Activated CD8-positive, alpha-beta memory T cell treated with anti-CD3 and anti-CD28 coated beads, Interleukin-2, amount 10 ng/mL, durations not matched to agents 7 days and 5 days (primary cell): ENCODE results near the gene FAM3C. TPM values are rescaled to one million over a fixed set of nuclear protein-coding genes. Genes with fewer than 3 reads are reported as not detected.

Experiments
- ATAC-seq: fragments of 150-1000 bp; cut with Tn5 transposase; one replicate; pipeline ENCODE4 v1.10.0; 2021; ENCODE audit warnings: moderate library complexity
- CTCF ChIA-PET: fragments of 350-600 bp; sonication (Branson Sonifier 250); formaldehyde crosslinking; loops from one replicate; lab custom pipeline; 2021; ENCODE audit warnings: antibody characterized with exemption; lab: Charles Lee
- DNase-seq: peaks from one replicate; pipeline ENCODE4 v3.0.0-alpha.2; 2020
- H3K27ac Mint-ChIP-seq: one replicate; pipeline ENCODE4 v1.8.0; 2021; ENCODE audit warnings: mild to moderate bottlenecking, mixed read lengths
- H3K27me3 Mint-ChIP-seq: one replicate; pipeline ENCODE4 v1.8.0; 2021; ENCODE audit warnings: mixed read lengths
- H3K36me3 Mint-ChIP-seq: one replicate; pipeline ENCODE4 v1.8.0; 2021; ENCODE audit warnings: mild to moderate bottlenecking, mixed read lengths
- H3K4me1 Mint-ChIP-seq: one replicate; pipeline ENCODE4 v1.8.0; 2021; ENCODE audit warnings: mixed read lengths
- H3K4me3 Mint-ChIP-seq: one replicate; pipeline ENCODE4 v1.8.0; 2021; ENCODE audit warnings: mild to moderate bottlenecking, moderate library complexity, mixed read lengths
- H3K9me3 Mint-ChIP-seq: one replicate; pipeline ENCODE4 v1.8.0; 2022; ENCODE audit warnings: low read depth, mixed read lengths
- total RNA-seq, 2 experiments: library from RNA; stranded (reverse); gene quantifications; one replicate each; pipeline ENCODE4 v1.2.3, GENCODE V29; 2021

The FAM3C gene
- total RNA-seq, 2 experiments from 2014 or later: 50.3 to 96.0 TPM

- Mint-ChIP-seq H3K9me3 (no peaks in the 10 kb centered on the region), H3K4me1 (peaks cover 80% of the 10 kb centered on the region), H3K27ac (peak overlapping the region; percentile 28), H3K27me3 (no peaks in the 10 kb centered on the region), H3K4me3 (no peak overlapping the region), H3K36me3 (peaks cover 48% of the 10 kb centered on the region)
- no peak for DNase-seq
- peak; percentile 76 for ATAC-seq
- CTCF ChIA-PET: interaction anchor here (0.7 to 10.7 kb wide), 6 partner anchors 9 to 398 kb away, joined by 3 to 77 read pairs (median 4); partner anchors contain the start of gene CPED1
Observed at GRCh38 chr7:121385800-121386179, 10.3 kb downstream of the FAM3C start.

DNA sequence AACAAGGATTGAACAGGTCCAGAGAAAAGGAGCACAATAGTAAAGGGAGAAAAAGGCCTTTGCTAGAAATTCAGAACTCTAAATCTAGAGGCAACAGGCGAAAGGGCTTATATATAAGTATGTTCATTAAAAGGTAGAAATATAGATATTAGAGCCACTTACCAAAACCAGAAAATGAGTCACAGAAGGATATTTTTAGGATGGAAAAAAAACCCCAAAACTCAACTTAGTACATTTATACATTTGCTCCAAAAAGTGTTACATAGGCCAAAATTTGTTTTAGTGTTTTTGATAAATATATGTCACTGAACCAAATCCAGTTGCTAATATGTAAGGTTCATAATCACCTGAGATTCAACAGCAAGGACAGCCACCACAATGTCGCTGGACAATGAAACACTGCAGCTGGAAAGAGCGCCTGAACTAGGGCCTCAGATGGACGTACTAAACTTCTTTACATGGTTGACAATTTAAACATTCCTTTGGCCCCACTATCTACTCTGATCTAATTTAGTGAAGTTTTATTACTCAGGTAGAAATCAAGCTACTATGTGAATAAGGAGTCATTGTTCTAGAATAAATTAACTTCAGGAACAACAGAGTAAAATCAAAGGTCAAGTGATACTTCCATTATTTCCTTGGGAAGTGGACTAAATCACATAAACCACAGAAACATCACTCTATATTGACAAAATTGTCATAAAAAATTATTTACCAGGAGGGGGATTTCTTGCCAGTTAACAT is 10.9 kb downstream of the FAM3C start:
- no peak for DNase-seq
- H3K27me3 Mint-ChIP-seq: no peaks in the 10 kb centered on the region
- peaks cover 52% of the 10 kb centered on the region for H3K36me3 Mint-ChIP-seq
- H3K4me3 Mint-ChIP-seq: no peak overlapping the region
- ATAC-seq: no peak
- H3K27ac Mint-ChIP-seq: peak overlapping the region; percentile 28
- peaks cover 79% of the 10 kb centered on the region for H3K4me1 Mint-ChIP-seq
- CTCF ChIA-PET: interaction anchor here (0.7 to 10.7 kb wide), 7 partner anchors 9 to 397 kb away, joined by 3 to 77 read pairs (median 4); partner anchors contain the start of gene CPED1
- no peaks in the 10 kb centered on the region for H3K9me3 Mint-ChIP-seq

- CTCF ChIA-PET: interaction anchor here (1.1 to 10.7 kb wide), 4 partner anchors 9 to 26 kb away, joined by 3 to 77 read pairs (median 4); partner anchors contain the start of gene FAM3C
- no peaks in the 10 kb centered on the region for H3K9me3 Mint-ChIP-seq
- no peaks in the 10 kb centered on the region for H3K27me3 Mint-ChIP-seq
- H3K4me1 Mint-ChIP-seq: peaks cover 74% of the 10 kb centered on the region
- H3K27ac Mint-ChIP-seq: no peak overlapping the region
- DNase-seq (no peak), ATAC-seq (no peak)
- H3K36me3 Mint-ChIP-seq: peaks cover 57% of the 10 kb centered on the region
- no peak overlapping the region for H3K4me3 Mint-ChIP-seq
Observed at GRCh38 chr7:121384265-121384664, 11.8 kb downstream of the FAM3C start.

DNA sequence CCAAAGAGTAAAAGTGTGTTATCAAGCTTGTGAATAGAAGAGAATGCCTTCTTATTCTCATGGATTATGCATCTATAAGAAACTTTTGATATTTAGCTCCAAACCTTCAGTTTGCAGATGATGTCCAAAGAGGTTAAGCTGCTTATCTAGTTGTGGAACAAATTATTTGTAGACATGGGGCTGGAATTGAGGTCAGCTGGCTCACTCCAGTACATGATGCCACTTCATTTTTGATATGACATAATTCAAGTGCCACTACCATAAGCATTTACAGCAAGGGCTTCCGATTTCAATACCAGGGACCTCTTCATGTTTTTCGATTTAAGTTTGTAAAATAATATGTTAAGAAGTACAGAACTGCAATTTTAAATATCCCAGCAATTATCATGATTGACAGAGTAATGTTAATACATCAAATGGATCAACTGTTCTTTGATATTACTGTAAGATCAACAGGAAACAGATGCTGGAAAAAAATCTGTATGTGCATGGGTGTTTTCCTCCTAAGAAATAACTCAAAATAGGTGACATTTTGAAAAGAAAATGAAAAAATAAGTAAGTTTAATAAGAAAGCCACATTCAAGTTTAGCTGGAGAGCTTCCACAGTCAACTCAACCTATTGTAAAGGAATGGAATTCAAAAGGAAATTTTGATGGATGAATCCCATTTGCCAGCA is 12.7 kb downstream of the FAM3C start:
- peaks cover 66% of the 10 kb centered on the region for H3K4me1 Mint-ChIP-seq
- no peaks in the 10 kb centered on the region for H3K27me3 Mint-ChIP-seq
- ATAC-seq (no peak), DNase-seq (no peak)
- peaks cover 53% of the 10 kb centered on the region for H3K36me3 Mint-ChIP-seq
- H3K4me3 Mint-ChIP-seq: no peak overlapping the region
- H3K27ac Mint-ChIP-seq: no peak overlapping the region
- no peaks in the 10 kb centered on the region for H3K9me3 Mint-ChIP-seq
- CTCF ChIA-PET: interaction anchor here (1.1 to 10.7 kb wide), 8 partner anchors 8 to 162 kb away, joined by 3 to 77 read pairs (median 4); partner anchors contain the start of gene FAM3C

- ATAC-seq (no peak), DNase-seq (no peak)
- Mint-ChIP-seq H3K36me3 (peaks cover 58% of the 10 kb centered on the region), H3K27me3 (no peaks in the 10 kb centered on the region), H3K9me3 (no peaks in the 10 kb centered on the region), H3K4me3 (no peak overlapping the region), H3K27ac (no peak overlapping the region), H3K4me1 (peaks cover 62% of the 10 kb centered on the region)
- CTCF ChIA-PET: interaction anchor here (1.1 to 10.7 kb wide), 6 partner anchors 9 to 162 kb away, joined by 3 to 77 read pairs (median 4); partner anchors contain the start of gene FAM3C
Observed at GRCh38 chr7:121382473-121382872, 13.6 kb downstream of the FAM3C start.

DNA sequence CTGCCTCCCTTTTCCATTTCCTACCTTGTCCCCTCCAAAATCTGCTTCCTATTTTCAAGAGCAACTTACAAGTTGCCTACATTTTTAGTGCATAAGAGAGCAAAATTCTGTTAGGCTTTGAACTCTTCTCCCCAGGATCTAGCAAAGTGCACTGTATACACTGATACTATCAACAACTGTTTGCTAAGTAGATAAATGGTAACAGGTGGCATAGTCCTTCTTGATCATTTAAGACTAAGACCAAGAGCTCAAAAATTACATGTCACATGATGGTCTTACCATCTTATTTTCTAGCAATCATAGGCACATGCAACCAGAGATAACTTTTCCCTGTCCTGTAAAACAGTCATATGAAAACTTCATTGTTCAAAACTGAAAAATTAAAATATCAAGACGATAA is 16.2 kb downstream of the FAM3C start:
- Mint-ChIP-seq H3K27ac (peak overlapping the region; percentile 6), H3K4me1 (peaks cover 50% of the 10 kb centered on the region), H3K9me3 (no peaks in the 10 kb centered on the region), H3K36me3 (peaks cover 66% of the 10 kb centered on the region), H3K4me3 (no peak overlapping the region), H3K27me3 (no peaks in the 10 kb centered on the region)
- no peak for ATAC-seq
- CTCF ChIA-PET: interaction anchor here (1.3 to 4.0 kb wide), 4 partner anchors 11 to 16 kb away, joined by 3 to 29 read pairs (median 4); partner anchors contain the start of gene FAM3C
- no peak for DNase-seq

GRCh38 chr7:121376979-121377378 is 19.1 kb downstream of the FAM3C start:
- CTCF ChIA-PET: interaction anchor here (11.3 kb wide), 1 partner anchor 20 kb away, joined by 104 read pairs; the partner anchor contains the start of gene FAM3C
- Mint-ChIP-seq H3K4me1 (peaks cover 42% of the 10 kb centered on the region), H3K27ac (no peak overlapping the region), H3K4me3 (no peak overlapping the region), H3K27me3 (no peaks in the 10 kb centered on the region), H3K9me3 (no peaks in the 10 kb centered on the region), H3K36me3 (peaks cover 67% of the 10 kb centered on the region)
- DNase-seq (no peak), ATAC-seq (no peak)

GRCh38 chr7:121373177-121373576 is 22.9 kb downstream of the FAM3C start:
- H3K36me3 Mint-ChIP-seq: peaks cover 71% of the 10 kb centered on the region
- CTCF ChIA-PET: interaction anchor here (0.8 to 11.3 kb wide), 9 partner anchors 13 to 174 kb away, joined by 3 to 104 read pairs (median 4); partner anchors contain the start of gene FAM3C

DNA sequence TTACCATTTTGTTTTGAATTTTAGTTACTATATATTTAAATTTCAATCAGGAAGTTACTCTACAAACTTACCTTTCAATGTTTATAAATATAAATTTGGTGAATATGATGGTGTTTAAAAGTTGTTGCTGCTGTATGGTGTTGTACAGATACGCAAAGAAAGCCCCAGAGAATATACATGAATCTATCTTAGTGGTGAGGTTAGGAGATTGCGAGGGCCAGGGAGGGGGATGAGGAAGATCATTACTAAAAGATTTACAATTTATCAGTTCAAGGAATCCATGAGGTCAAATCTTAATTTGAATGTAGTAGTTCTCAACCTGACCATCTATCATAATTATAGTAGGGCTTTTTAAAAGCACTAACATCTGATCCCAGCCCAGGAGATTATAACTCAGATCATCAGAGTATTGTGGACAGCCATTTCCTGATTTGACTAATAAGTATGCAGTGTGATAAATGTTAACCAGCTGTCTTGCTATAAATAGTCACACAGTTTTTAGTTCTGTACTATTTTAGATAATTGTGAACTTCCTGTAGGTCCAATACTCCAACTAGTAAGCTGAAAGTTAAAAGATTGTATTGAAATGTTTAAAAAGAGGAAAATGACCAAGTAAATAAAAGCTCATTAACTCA is 23.6 kb downstream of the FAM3C start:
- CTCF ChIA-PET: interaction anchor here (0.8 to 11.3 kb wide), 9 partner anchors 12 to 176 kb away, joined by 3 to 104 read pairs (median 7); partner anchors contain the start of gene FAM3C
- Mint-ChIP-seq H3K27ac (peak overlapping the region; percentile 90), H3K9me3 (no peaks in the 10 kb centered on the region), H3K36me3 (peaks cover 69% of the 10 kb centered on the region), H3K4me1 (peaks cover 65% of the 10 kb centered on the region), H3K4me3 (peak overlapping the region; percentile 63), H3K27me3 (no peaks in the 10 kb centered on the region)
- ATAC-seq (peak; percentile 82), DNase-seq (no peak)

More at GRCh38 chr7:121373177-121373576, 22.9 kb downstream of the FAM3C start:
- Mint-ChIP-seq H3K27ac (peak overlapping the region; percentile 90), H3K9me3 (no peaks in the 10 kb centered on the region), H3K4me1 (peaks cover 58% of the 10 kb centered on the region), H3K4me3 (no peak overlapping the region), H3K27me3 (no peaks in the 10 kb centered on the region)
- DNase-seq (no peak), ATAC-seq (no peak)

DNA sequence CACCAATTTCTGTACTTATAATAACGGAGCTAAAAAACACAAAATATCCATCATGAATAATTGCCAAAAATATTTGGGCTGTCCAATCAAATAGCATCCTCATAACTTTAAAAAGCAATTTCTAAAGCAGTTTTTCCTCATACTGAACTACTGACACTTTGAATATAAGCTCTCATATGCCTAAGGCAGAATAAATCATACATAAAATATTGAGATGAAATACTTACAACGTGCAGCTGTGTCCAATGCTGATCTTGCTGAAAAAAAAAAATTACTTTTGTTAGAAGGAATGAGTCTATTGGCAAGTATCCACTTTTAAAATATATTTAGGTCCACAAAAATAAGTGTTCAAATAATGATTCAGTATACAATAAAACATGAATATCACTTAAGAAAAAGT is 24.2 kb downstream of the FAM3C start:
- CTCF ChIA-PET: interaction anchor here (0.9 to 11.3 kb wide), 5 partner anchors 15 to 176 kb away, joined by 3 to 104 read pairs (median 63); partner anchors contain the start of gene FAM3C
- Mint-ChIP-seq H3K36me3 (peaks cover 65% of the 10 kb centered on the region), H3K27ac (peak overlapping the region; percentile 79), H3K9me3 (no peaks in the 10 kb centered on the region), H3K4me3 (peak overlapping the region; percentile 32), H3K27me3 (no peaks in the 10 kb centered on the region), H3K4me1 (peaks cover 71% of the 10 kb centered on the region)
- DNase-seq (no peak), ATAC-seq (no peak)

- H3K27me3 Mint-ChIP-seq: no peaks in the 10 kb centered on the region
- CTCF ChIA-PET: interaction anchor here (0.9 to 11.3 kb wide), 5 partner anchors 16 to 177 kb away, joined by 3 to 104 read pairs (median 63); partner anchors contain the start of gene FAM3C
- H3K4me1 Mint-ChIP-seq: peaks cover 76% of the 10 kb centered on the region
- DNase-seq (no peak), ATAC-seq (no peak)
- peak overlapping the region; percentile 32 for H3K4me3 Mint-ChIP-seq
- H3K27ac Mint-ChIP-seq: peak overlapping the region; percentile 79
- peaks cover 67% of the 10 kb centered on the region for H3K36me3 Mint-ChIP-seq
- H3K9me3 Mint-ChIP-seq: no peaks in the 10 kb centered on the region
Observed at GRCh38 chr7:121371367-121371766, 24.7 kb downstream of the FAM3C start.

- Mint-ChIP-seq H3K27ac (peak overlapping the region; percentile 96), H3K4me3 (peak overlapping the region; percentile 59), H3K9me3 (no peaks in the 10 kb centered on the region), H3K4me1 (peaks cover 71% of the 10 kb centered on the region), H3K36me3 (peaks cover 56% of the 10 kb centered on the region), H3K27me3 (no peaks in the 10 kb centered on the region)
- peak; percentile 63 for ATAC-seq
- DNase-seq: peak; percentile 47
- CTCF ChIA-PET: interaction anchor here (0.8 to 11.3 kb wide), 11 partner anchors 10 to 186 kb away, joined by 3 to 104 read pairs (median 4); partner anchors contain the start of gene FAM3C
Observed at GRCh38 chr7:121369462-121369861, 26.6 kb downstream of the FAM3C start.
